BLaER1 treated with 17β-estradiol and CSF1 and Interleukin-3, amounts not matched to agents 10 nM and 100 nM (cell line): ENCODE measurements around the gene PLRG1.

ENCODE experiments used
- H3K27ac ChIP-seq, 11 experiments: shearing (Covaris generic); formaldehyde crosslinking; 2 replicates each; pipeline ENCODE4 v1.8.1; 2022
- H3K27me3 ChIP-seq, 11 experiments: shearing (Covaris generic); formaldehyde crosslinking; 2 replicates each; pipeline ENCODE4 v1.8.1; 2022
- H3K36me3 ChIP-seq, 11 experiments: shearing (Covaris generic); formaldehyde crosslinking; 2 replicates each; pipeline ENCODE4 v1.8.1; 2022
- H3K4me1 ChIP-seq, 10 experiments: shearing (Covaris generic); formaldehyde crosslinking; 2 replicates each; pipeline ENCODE4 v1.8.1; 2022
- H3K4me2 ChIP-seq, 11 experiments: shearing (Covaris generic); formaldehyde crosslinking; 2 replicates each; pipeline ENCODE4 v1.8.1; 2022
- H3K4me3 ChIP-seq, 10 experiments: shearing (Covaris generic); formaldehyde crosslinking; 2 replicates each; pipeline ENCODE4 v1.8.1; 2022
- H3K9ac ChIP-seq, 11 experiments: shearing (Covaris generic); formaldehyde crosslinking; 2 replicates each; pipeline ENCODE4 v1.8.1; 2022
- H3K9me3 ChIP-seq, 11 experiments: shearing (Covaris generic); formaldehyde crosslinking; replicated peaks in 1 of 11; 2 replicates each; pipeline ENCODE4 v1.8.1; 2022
- H4K20me1 ChIP-seq, 11 experiments: shearing (Covaris generic); formaldehyde crosslinking; 2 replicates each; pipeline ENCODE4 v1.8.1; 2022
- Cebpa-rat ChIP-seq, 11 experiments: shearing (Covaris generic); IDR thresholded peaks; 2 replicates each; pipeline ENCODE4 v1.8.1; 2022

PLRG1 gene

DNA sequence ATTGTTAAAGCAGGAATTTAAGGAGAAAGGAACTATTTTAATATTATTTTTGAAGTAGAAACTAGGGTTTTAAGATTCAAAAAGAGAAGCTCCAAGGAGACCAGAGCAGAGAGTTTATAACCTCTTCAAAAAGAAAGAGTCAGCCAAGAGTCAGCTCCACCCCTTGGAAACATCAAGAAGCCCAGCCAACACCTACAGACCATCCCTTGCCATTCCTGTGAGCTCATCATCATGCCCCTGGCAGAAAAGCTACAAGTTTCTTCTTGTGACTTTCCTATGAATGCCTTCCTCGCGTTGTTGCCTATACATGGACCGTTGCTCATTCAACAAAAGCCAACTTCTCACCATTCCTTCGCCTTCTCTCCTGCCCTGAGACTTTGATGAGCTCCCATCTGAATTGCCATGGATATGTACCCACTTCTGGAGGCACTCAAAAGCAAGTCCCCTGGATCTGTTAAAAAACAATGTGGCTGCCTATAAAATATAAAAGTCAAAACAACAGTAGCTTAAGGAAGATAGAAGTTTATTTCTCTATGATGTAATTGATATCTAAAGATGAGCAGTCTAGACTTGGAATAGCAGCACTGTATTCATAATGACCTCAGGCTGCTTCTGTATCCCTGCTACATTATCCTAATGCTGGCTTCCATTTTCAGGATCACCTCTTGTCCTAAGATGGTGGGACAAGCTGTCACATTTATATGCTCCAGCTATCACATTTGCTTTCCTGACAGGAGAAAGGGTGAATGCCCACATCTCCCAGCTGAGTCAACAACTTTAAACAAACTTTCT lies 20.3 kb downstream of the PLRG1 start:
- TF ChIP-seq Cebpa-rat (IDR thresholded peaks at IDR 0.05): no peak
- H3K4me3 ChIP-seq: no peak overlapping the region
- no peaks in the 10 kb centered on the region for H3K9me3 ChIP-seq

DNA sequence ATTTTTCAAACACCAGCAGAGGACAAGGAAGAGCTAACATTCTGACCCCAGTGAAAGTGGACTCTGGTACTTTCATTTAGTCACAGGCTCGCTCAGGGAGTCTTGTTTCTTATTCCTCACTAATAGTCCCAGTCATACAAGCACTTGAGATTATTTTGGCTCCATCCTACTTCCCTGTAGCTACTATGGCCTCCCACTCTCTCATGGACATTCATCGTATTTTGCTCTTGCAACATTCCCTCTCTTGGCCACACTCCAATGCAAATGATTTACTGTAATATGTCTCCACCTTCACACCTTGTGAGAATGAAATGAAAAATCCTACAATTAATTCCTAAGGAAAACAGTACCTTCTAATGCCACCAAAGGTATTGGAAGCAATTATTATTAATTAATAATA lies 21.3 kb downstream of the PLRG1 start:
- no peak overlapping the region for H3K4me3 ChIP-seq
- H4K20me1 ChIP-seq: no peaks in the 10 kb centered on the region
- no peak overlapping the region for H3K27ac ChIP-seq
- TF ChIP-seq Cebpa-rat (IDR thresholded peaks at IDR 0.05): no peak
- H3K4me1 ChIP-seq: peaks cover 0 to 18% (median 11%) of the 10 kb centered on the region in 10 experiments; a peak in 15 of 20 replicates
- H3K4me2 ChIP-seq: no peak overlapping the region
- no peaks in the 10 kb centered on the region for H3K27me3 ChIP-seq
- H3K36me3 ChIP-seq: no peaks in the 10 kb centered on the region
- H3K9me3 ChIP-seq: 0 out of 22 replicates have a peak, but pooled peaks cover 0 to 2% (median 0%) of the 10 kb centered on the region in 11 experiments
- no peak overlapping the region for H3K9ac ChIP-seq

More for the DNA sequence above, 20.3 kb downstream of the PLRG1 start:
- H3K4me2 ChIP-seq: no peak overlapping the region
- no peak overlapping the region for H3K27ac ChIP-seq
- peaks cover 0 to 7% (median 2%) of the 10 kb centered on the region in 11 experiments; a peak in 8 of 22 replicates for H3K36me3 ChIP-seq
- H4K20me1 ChIP-seq: no peaks in the 10 kb centered on the region
- no peaks in the 10 kb centered on the region for H3K27me3 ChIP-seq
- H3K9ac ChIP-seq: no peak overlapping the region
- H3K4me1 ChIP-seq: peaks cover 0 to 18% (median 11%) of the 10 kb centered on the region in 10 experiments; a peak in 15 of 20 replicates

DNA sequence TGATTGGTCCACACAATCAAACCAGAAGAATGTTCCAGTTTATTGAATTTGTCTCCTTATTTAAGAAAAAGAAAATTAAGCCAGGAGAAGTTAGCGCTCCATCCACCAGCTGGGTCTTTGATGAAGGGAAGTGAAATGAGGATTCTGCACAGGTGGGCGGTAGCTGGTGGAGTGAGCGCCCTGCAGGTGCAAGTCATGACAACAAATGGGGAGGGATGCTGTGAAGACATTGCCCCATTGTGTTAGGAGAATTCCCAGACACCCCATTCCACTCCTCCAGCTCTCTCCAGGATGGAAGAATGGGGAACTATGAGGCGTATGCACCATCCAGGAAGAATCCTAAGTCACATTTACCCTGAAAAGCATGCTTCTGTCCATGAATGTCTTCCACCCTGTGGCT lies 22.9 kb downstream of the PLRG1 start:
- Histone ChIP-seq H3K9ac (no peak overlapping the region), H4K20me1 (no peaks in the 10 kb centered on the region), H3K27me3 (no peaks in the 10 kb centered on the region), H3K36me3 (no peaks in the 10 kb centered on the region), H3K4me1 (peaks cover 0 to 18% (median 11%) of the 10 kb centered on the region in 10 experiments; a peak in 15 of 20 replicates), H3K4me2 (no peak overlapping the region), H3K4me3 (no peak overlapping the region), H3K27ac (no peak overlapping the region), H3K9me3 (peaks cover 0 to 8% (median 0%) of the 10 kb centered on the region in 11 experiments; a peak in 2 of 22 replicates)
- TF ChIP-seq Cebpa-rat (IDR thresholded peaks at IDR 0.05): no peak

- Histone ChIP-seq H3K4me3 (no peak overlapping the region), H4K20me1 (no peaks in the 10 kb centered on the region), H3K36me3 (no peaks in the 10 kb centered on the region), H3K27ac (no peak overlapping the region), H3K27me3 (no peaks in the 10 kb centered on the region), H3K4me2 (peak overlapping the region in 9 of 11 experiments; percentile 15 to 56 (median 31); a peak in 13 of 22 replicates), H3K9me3 (peaks cover 0 to 8% (median 0%) of the 10 kb centered on the region in 11 experiments; a peak in 2 of 22 replicates), H3K4me1 (peaks cover 0 to 18% (median 11%) of the 10 kb centered on the region in 10 experiments; a peak in 15 of 20 replicates), H3K9ac (no peak overlapping the region)
- TF ChIP-seq Cebpa-rat (IDR thresholded peaks at IDR 0.05): peak in 4 of 11 experiments; percentile 9 to 69 (median 43); a peak in 5 of 22 replicates
These were observed 24.0 kb downstream of the PLRG1 start for GRCh38 chr4:154526151-154526550.

GRCh38 chr4:154521607-154522006 lies 28.6 kb downstream of the PLRG1 start:
- Histone ChIP-seq H3K27ac (no peak overlapping the region), H3K36me3 (no peaks in the 10 kb centered on the region), H3K4me2 (no peak overlapping the region), H4K20me1 (no peaks in the 10 kb centered on the region), H3K4me3 (no peak overlapping the region), H3K27me3 (no peaks in the 10 kb centered on the region), H3K9me3 (peaks cover 0 to 8% (median 0%) of the 10 kb centered on the region in 11 experiments; a peak in 2 of 22 replicates), H3K4me1 (peaks cover 0 to 13% (median 9%) of the 10 kb centered on the region in 10 experiments; a peak in 15 of 20 replicates), H3K9ac (no peak overlapping the region)
- TF ChIP-seq Cebpa-rat (IDR thresholded peaks at IDR 0.05): no peak

DNA sequence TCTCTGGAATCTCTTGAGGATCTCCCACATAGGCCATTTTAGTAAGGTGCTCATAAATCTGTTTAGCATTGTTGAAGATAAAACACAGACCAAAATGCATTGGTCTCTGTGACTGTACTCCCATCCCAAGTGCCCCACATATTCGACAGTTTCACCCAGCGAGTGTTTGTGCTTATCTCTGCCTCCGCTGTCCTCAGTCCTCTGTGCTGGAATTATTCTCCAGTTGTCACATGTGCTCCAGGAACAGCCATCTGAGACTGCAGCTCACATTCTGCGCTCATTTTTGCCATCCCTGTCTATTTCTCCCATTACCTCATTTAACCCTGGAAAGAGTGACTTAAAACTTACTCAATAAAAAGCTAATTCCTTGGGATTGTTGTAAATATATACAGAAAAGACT lies 31.0 kb downstream of the PLRG1 start:
- Histone ChIP-seq H3K4me1 (no peaks in the 10 kb centered on the region), H3K4me3 (no peak overlapping the region), H3K36me3 (no peaks in the 10 kb centered on the region), H3K9me3 (peaks cover 0 to 12% (median 3%) of the 10 kb centered on the region in 11 experiments; a peak in 10 of 22 replicates), H3K27ac (no peak overlapping the region), H3K9ac (no peak overlapping the region), H4K20me1 (no peaks in the 10 kb centered on the region), H3K4me2 (no peak overlapping the region), H3K27me3 (no peaks in the 10 kb centered on the region)
- TF ChIP-seq Cebpa-rat (IDR thresholded peaks at IDR 0.05): no peak

- H3K9me3 ChIP-seq: peaks cover 0 to 19% (median 13%) of the 10 kb centered on the region in 11 experiments; a peak in 17 of 22 replicates
- no peaks in the 10 kb centered on the region for H3K36me3 ChIP-seq
- H3K4me2 ChIP-seq: no peak overlapping the region
- H3K27ac ChIP-seq: no peak overlapping the region
- no peaks in the 10 kb centered on the region for H4K20me1 ChIP-seq
- TF ChIP-seq Cebpa-rat (IDR thresholded peaks at IDR 0.05): no peak
- H3K4me1 ChIP-seq: peaks cover 0 to 4% (median 0%) of the 10 kb centered on the region in 10 experiments; a peak in 6 of 20 replicates
- no peak overlapping the region for H3K4me3 ChIP-seq
- H3K9ac ChIP-seq: no peak overlapping the region
- H3K27me3 ChIP-seq: no peaks in the 10 kb centered on the region
These were observed 32.6 kb downstream of the PLRG1 start for GRCh38 chr4:154517591-154517990.

DNA sequence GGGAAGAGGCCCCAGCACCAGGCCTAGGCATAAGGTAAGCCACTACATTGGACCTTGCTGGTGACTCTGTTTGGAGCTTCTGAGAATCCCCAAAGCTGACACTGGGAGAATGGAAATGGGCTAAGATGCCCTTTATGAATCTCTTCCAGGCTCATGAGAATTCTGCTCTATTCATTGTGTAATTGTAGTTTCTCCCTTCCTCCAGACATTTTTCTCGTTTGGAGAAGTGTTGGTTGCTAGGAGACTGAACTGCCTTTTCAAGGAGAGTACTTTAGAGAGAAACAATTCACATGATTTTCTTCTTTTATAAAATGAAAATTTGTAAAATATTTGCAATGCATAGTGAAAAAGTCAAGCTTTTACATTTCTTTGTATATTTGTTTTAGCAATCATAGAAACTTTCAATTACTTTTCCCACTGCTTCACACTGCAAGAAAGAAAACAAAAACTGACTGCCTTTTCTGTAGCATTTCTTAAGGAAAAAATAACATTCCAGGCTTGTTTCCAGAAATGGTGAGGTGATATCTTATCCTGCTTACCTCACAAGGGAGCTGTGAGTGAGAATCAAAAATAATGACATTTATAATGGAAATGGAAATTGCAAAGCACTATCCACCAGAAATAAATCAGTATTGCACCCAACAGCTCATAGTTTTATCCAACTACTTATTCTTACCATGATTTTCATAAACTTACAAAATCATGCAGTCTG lies 33.7 kb downstream of the PLRG1 start:
- Histone ChIP-seq H3K27me3 (no peaks in the 10 kb centered on the region), H3K4me1 (peaks cover 0 to 10% (median 0%) of the 10 kb centered on the region in 10 experiments; a peak in 6 of 20 replicates), H3K4me3 (no peak overlapping the region), H3K9me3 (peaks cover 0 to 19% (median 13%) of the 10 kb centered on the region in 11 experiments; a peak in 17 of 22 replicates), H4K20me1 (no peaks in the 10 kb centered on the region), H3K4me2 (no peak overlapping the region), H3K9ac (no peak overlapping the region), H3K36me3 (no peaks in the 10 kb centered on the region), H3K27ac (no peak overlapping the region)
- no peak for TF ChIP-seq Cebpa-rat (IDR thresholded peaks at IDR 0.05)

GRCh38 chr4:154511981-154512380 lies 38.2 kb downstream of the PLRG1 start:
- H3K4me1 ChIP-seq: peaks cover 0 to 10% (median 0%) of the 10 kb centered on the region in 10 experiments; a peak in 6 of 20 replicates
- H3K4me3 ChIP-seq: no peak overlapping the region
- peak overlapping the region in 2 of 11 experiments; percentile 16 to 48; a peak in 1 of 22 replicates for H3K4me2 ChIP-seq
- no peaks in the 10 kb centered on the region for H3K27me3 ChIP-seq
- no peak for TF ChIP-seq Cebpa-rat (IDR thresholded peaks at IDR 0.05)
- no peak overlapping the region for H3K27ac ChIP-seq
- H3K36me3 ChIP-seq: no peaks in the 10 kb centered on the region
- no peaks in the 10 kb centered on the region for H4K20me1 ChIP-seq
- H3K9ac ChIP-seq: no peak overlapping the region
- peaks cover 0 to 19% (median 13%) of the 10 kb centered on the region in 11 experiments; a peak in 17 of 22 replicates for H3K9me3 ChIP-seq
